GM21447 (cell line): ENCODE data around the gene PCDHB15.
"Not testable (repeated sequence)": the region's sequence is repeated elsewhere in the genome, so short reads cannot be mapped to it uniquely, and the experiment has no call there.

Experiments used
- ATAC-seq: cut with Tn5 transposase; IDR thresholded peaks from one replicate; pipeline ENCODE4 v1.9.1; 2021; ENCODE audit not compliant: unreplicated experiment

The PCDHB15 gene

DNA sequence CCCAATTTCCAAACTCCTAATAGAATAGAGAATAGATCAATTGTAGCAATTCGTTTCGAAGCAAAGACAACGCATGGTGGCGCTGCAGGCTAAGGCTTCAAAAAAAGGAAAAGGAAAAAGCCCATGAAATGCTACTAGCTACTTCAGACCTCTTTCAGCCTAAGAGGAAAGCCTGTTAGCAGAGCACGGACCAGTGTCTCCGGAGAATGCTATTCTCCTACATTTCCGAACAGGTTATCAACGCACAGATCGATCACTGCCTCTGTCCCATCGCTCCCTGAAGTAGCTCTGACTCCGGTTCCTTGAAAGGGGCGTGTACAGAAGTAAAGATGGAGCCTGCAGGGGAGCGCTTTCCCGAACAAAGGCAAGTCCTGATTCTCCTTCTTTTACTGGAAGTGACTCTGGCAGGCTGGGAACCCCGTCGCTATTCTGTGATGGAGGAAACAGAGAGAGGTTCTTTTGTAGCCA lies at the start of gene PCDHB15:
Gene PCDHB15, plus strand, starts transcription at position 146 of the 468 bp plus-strand sequence. Its CDS starts 184 bp downstream, at position 330.
- no peak for ATAC-seq

DNA sequence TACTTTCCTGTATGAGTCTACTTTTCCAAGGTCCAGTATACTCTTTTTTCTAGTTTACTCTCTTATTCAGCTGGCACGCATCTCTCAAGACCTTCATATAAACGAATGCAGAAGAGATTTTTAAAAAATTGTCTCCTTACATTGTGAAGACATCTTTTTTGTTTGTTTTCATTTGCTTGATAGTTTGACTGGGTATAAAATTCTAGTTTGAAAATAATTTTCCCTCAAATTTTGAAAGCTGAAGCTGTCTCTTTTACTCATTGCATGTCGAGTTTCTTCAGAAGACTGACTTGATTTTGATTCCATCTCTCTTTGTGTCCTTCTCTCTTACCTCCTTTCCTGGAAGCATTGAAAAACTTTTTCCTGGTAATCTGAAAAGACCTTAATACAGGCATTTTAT lies 48.8 kb upstream of the PCDHB15 start:
- ATAC-seq: no peak

DNA sequence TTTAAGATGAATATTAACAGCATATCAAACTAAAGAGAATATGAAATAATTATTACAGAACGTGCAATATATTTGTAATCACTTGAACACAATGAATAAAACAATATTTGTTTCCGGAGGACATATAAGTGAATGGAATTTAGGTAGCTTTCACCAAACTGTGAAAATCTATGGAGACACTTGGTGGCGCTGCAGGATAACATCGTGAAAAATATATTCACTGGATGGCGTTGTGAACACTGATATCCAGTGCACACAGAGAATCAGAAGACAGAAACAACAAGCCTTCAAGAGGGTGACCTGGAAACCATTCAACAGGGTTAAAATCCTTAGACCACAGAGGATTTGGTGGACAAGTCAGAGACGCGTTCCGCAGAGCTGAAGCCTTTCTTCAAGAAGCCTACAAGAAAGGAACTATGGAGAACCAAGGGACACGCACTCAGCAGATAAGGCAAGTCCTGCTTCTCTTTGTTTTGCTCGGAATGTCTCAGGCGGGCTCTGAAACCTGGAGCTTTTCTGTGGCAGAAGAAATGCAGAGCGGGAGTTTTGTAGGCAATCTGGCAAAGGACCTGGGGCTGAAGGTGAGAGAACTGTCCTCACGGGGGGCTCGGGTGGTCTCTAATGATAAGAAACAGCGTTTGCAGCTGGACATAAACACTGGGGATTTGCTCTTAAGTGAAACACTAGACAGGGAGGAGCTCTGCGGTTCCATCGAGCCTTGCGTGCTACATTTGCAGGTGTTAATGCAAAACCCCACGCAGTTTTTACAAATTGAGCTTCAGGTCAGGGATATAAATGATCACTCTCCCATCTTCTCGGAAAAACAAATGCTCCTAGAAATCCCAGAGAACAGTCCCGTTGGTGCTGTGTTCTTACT lies 45.6 kb upstream of the PCDHB15 start, which contains the start of gene PCDHB11:
Gene PCDHB11, plus strand, starts transcription at position 269 of the 877 bp plus-strand sequence. Its CDS starts 148 bp downstream, at position 417.
- no peak for ATAC-seq

DNA sequence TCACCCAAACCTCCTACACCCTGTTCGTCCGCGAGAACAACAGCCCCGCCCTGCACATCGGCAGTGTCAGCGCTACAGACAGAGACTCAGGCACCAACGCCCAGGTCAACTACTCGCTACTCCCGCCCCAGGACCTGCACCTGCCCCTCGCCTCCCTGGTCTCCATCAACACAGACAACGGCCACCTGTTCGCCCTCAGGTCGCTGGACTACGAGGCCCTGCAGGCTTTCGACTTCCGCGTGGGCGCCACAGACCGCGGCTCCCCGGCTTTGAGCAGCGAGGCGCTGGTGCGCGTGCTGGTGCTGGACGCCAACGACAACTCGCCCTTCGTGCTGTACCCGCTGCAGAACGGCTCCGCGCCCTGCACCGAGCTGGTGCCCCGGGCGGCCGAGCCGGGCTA lies 44.1 kb upstream of the PCDHB15 start:
- not testable (repeated sequence) for ATAC-seq

DNA sequence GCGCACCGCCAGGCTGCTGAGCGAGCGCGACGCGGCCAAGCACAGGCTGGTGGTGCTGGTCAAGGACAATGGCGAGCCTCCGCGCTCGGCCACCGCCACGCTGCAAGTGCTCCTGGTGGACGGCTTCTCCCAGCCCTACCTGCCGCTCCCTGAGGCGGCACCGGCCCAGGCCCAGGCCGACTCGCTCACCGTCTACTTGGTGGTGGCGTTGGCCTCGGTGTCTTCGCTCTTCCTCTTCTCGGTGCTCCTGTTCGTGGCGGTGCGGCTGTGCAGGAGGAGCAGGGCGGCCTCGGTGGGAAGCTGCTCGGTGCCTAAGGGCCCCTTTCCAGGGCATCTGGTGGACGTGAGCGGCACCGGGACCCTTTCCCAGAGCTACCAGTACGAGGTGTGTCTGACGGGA lies 43.5 kb upstream of the PCDHB15 start:
- ATAC-seq: not testable (repeated sequence)

DNA sequence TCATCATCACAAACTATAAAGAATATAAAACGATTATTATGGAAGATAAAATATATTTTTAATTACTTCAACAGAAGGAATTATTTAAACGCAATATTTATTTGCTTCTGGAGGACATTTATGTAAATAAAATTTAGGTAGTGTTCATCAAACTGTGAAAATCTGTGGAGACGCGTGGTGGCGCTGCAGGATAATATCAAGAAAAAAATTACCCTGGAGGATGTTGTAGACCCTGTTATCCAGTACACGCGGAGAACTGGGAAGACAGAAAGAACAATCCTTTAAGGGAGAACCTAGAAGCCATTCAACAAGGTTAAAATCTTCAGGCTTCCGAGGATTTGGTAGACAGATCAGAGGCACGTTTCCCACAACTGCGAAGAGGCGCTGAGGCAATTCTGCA lies 36.7 kb upstream of the PCDHB15 start, which contains the start of gene PCDHB12:
Gene PCDHB12, plus strand, starts transcription at position 242 of the 400 bp plus-strand sequence. CDS start 189 bp downstream, outside the sequence.
- ATAC-seq: no peak

DNA sequence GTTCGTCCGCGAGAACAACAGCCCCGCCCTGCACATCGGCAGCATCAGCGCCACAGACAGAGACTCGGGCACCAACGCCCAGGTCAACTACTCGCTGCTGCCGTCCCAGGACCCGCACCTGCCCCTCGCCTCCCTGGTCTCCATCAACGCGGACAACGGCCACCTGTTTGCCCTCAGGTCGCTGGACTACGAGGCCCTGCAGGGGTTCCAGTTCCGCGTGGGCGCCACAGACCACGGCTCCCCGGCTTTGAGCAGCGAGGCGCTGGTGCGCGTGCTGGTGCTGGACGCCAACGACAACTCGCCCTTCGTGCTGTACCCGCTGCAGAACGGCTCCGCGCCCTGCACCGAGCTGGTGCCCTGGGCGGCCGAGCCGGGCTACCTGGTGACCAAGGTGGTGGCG lies 34.9 kb upstream of the PCDHB15 start:
- ATAC-seq: not testable (repeated sequence)

DNA sequence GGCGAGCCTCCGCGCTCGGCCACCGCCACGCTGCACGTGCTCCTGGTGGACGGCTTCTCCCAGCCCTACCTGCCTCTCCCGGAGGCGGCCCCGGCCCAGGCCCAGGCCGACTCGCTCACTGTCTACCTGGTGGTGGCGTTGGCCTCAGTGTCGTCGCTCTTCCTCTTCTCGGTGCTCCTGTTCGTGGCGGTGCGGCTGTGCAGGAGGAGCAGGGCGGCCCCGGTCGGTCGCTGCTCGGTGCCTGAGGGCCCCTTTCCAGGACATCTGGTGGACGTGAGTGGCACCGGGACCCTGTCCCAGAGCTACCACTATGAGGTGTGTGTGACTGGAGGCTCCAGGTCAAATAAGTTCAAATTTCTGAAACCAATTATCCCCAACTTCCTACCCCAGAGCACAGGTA lies 34.3 kb upstream of the PCDHB15 start:
- ATAC-seq: not testable (repeated sequence)

DNA sequence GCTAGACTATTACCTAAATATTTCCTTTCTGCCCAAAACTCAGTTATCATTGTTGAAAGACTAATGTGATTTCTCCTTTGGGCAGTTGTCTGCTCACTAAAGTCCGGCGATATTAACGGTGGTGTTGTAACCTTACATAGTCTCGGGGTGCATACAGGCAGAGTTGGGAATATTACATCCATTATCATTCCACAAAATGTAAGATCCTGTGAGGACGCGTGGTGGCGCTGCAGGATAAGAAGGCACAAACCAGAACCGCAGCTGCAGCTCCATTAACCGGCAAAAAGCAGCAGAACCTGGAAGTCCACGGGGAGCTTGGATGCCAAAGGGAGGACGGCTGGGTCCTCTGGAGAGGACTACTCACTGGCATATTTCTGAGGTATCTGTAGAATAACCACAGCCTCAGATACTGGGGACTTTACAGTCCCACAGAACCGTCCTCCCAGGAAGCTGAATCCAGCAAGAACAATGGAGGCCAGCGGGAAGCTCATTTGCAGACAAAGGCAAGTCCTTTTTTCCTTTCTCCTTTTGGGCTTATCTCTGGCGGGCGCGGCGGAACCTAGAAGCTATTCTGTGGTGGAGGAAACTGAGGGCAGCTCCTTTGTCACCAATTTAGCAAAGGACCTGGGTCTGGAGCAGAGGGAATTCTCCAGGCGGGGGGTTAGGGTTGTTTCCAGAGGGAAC lies 31.4 kb upstream of the PCDHB15 start, which contains the start of gene PCDHB13:
Gene PCDHB13, plus strand, starts transcription at position 264 of the 684 bp plus-strand sequence. Its CDS starts 205 bp downstream, at position 469.
- not testable (repeated sequence) for ATAC-seq

DNA sequence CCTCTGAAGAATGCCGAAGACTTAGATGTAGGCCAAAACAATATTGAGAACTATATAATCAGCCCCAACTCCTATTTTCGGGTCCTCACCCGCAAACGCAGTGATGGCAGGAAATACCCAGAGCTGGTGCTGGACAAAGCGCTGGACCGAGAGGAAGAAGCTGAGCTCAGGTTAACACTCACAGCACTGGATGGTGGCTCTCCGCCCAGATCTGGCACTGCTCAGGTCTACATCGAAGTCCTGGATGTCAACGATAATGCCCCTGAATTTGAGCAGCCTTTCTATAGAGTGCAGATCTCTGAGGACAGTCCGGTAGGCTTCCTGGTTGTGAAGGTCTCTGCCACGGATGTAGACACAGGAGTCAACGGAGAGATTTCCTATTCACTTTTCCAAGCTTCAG lies 30.6 kb upstream of the PCDHB15 start:
- ATAC-seq: not testable (repeated sequence)

DNA sequence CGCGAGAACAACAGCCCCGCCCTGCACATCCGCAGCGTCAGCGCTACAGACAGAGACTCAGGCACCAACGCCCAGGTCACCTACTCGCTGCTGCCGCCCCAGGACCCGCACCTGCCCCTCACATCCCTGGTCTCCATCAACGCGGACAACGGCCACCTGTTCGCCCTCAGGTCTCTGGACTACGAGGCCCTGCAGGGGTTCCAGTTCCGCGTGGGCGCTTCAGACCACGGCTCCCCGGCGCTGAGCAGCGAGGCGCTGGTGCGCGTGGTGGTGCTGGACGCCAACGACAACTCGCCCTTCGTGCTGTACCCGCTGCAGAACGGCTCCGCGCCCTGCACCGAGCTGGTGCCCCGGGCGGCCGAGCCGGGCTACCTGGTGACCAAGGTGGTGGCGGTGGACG lies 29.7 kb upstream of the PCDHB15 start:
- not testable (repeated sequence) for ATAC-seq

DNA sequence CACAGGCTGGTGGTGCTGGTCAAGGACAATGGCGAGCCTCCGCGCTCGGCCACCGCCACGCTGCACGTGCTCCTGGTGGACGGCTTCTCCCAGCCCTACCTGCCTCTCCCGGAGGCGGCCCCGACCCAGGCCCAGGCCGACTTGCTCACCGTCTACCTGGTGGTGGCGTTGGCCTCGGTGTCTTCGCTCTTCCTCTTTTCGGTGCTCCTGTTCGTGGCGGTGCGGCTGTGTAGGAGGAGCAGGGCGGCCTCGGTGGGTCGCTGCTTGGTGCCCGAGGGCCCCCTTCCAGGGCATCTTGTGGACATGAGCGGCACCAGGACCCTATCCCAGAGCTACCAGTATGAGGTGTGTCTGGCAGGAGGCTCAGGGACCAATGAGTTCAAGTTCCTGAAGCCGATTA lies 29.2 kb upstream of the PCDHB15 start:
- not testable (repeated sequence) for ATAC-seq

DNA sequence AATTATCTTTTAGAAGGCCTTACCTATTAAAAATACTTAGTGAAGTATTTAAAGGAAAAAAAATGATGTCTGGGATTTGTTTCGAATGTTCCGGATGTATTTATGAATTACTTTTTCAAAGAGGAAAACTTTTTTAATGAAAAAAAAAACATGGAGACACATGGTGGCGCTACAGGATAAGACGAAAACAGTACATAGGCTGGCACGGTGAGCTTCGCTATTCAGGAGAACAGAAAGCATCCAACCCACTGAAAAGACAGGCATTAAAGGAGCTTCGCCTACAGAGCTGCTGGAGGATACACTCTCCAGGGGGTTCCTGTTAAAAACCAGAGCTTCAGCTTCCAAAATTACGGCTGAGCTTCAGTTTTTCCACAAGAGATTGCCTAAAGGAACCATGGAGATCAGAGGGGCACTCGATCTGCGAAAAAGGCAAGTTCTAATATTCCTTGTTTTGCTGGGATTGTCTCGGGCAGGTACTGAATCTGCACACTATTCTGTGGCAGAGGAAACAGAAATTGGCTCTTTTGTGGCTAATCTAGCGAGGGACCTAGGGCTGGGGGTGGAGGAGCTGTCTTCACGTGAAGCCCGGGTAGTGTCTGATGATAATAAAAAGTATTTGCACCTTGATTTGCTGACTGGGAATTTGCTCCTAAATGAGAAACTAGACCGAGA lies 21.9 kb upstream of the PCDHB15 start, which contains the start of gene PCDHB14:
Gene PCDHB14, plus strand, starts transcription at position 232 of the 672 bp plus-strand sequence. Its CDS starts 163 bp downstream, at position 395.
- no peak for ATAC-seq

DNA sequence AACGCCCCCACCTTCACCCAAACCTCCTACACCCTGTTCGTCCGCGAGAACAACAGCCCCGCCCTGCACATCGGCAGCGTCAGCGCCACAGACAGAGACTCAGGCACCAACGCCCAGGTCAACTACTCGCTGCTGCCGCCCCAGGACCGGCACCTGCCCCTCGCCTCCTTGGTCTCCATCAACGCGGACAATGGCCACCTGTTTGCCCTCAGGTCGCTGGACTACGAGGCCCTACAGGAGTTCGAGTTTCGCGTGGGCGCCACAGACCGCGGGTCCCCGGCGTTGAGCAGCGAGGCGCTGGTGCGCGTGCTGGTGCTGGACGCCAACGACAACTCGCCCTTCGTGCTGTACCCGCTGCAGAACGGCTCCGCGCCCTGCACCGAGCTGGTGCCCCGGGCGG lies 20.4 kb upstream of the PCDHB15 start:
- ATAC-seq: not testable (repeated sequence)

DNA sequence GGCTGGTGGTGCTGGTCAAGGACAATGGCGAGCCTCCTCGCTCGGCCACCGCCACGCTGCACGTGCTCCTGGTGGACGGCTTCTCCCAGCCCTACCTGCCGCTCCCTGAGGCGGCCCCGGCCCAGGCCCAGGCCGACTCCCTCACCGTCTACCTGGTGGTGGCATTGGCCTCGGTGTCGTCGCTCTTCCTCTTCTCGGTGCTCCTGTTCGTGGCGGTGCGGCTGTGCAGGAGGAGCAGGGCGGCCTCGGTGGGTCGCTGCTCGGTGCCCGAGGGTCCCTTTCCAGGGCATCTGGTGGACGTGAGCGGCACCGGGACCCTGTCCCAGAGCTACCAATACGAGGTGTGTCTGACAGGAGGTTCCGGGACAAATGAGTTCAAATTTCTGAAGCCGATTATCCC lies 19.8 kb upstream of the PCDHB15 start:
- not testable (repeated sequence) for ATAC-seq

DNA sequence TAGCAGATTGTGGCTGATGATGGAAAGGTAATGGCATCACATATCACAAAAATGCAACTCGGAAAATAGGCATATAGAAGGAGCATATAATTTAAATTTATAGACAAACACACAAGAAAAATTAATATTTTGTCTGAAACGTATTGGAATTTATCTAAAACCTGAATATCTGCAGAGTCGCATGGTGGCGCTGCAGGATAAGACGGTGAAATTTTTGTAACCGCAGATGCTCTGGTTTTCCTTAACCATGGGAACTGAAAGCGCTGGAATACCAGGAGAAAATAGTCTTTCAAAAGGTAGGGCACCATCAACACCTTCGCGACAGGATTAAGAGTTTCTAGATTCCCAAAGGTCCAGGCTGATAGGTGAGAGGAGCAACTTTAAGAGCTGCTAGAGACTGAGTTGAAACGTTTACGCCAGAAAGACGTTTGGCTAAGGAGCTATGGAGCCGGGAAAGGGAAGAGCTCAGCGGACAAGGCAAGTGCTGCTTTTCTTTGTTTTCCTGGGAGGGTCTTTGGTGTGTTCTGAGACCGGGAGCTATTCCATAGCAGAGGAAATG lies 11.0 kb upstream of the PCDHB15 start:
- no peak for ATAC-seq

DNA sequence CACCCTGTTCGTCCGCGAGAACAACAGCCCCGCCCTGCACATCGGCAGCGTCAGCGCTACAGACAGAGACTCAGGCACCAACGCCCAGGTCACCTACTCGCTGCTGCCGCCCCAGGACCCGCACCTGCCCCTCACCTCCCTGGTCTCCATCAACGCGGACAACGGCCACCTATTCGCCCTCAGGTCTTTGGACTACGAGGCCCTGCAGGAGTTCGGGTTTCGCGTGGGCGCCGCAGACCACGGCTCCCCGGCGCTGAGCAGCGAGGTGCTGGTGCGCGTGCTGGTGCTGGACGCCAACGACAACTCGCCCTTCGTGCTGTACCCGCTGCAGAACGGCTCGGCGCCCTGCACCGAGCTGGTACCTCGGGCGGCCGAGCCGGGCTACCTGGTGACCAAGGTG lies 9.3 kb upstream of the PCDHB15 start:
- not testable (repeated sequence) for ATAC-seq

DNA sequence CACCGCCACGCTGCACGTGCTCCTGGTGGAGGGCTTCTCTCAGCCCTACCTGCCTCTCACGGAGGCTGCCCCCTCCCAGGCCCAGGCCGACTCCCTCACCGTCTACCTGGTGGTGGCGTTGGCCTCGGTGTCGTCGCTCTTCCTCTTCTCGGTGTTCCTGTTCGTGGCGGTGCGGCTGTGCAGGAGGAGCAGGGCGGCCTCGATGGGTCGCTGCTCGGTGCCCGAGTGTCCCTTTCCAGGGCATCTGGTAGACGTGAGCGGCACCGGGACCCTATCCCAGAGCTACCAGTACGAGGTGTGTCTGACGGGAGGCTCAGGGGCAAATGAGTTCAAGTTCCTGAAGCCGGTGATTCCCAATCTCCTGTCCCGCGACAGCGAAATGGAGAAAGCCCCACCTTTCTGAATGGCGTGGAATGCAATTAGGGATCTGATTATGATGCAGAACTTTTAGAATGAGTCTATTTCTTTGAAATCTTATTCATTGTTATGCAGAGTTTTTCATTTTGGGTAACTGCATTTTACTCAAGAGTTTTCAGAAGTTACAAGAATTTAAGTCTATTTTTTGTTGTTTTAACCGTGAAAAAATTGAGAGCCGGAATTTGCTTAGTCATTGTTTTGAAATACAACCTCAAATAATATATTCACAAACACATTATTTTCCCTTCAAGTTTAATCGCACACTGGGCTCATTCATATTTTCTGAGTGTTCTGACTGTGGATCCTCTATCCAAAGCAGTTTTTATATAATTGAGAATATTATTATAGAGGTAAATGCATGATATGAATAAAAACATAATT lies 8.5 kb upstream of the PCDHB15 start:
- no peak for ATAC-seq

DNA sequence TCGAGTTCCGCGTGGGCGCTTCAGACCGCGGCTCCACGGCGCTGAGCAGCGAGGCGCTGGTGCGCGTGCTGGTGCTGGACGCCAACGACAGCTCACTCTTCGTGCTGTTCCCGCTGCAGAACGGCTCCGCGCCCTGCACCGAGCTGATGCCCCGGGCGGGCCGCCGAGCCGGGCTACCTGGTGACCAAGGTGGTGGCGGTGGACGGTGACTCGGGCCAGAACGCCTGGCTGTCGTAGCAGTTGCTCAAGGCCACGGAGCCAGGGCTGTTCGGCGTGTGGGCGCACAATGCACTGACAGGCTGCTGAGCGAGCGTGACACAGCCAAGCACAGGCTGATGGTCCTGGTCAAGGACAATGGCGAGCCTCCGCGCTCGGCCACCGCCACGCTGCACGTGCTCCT lies 3.7 kb upstream of the PCDHB15 start:
- no peak for ATAC-seq

DNA sequence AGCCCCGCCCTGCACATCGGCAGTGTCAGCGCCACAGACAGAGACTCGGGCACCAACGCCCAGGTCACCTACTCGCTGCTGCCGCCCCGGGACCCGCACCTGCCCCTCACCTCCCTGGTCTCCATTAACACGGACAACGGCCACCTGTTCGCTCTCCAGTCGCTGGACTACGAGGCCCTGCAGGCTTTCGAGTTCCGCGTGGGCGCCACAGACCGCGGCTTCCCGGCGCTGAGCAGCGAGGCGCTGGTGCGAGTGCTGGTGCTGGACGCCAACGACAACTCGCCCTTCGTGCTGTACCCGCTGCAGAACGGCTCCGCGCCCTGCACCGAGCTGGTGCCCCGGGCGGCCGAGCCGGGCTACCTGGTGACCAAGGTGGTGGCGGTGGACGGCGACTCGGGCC lies 1.8 kb downstream of the PCDHB15 start:
- not testable (repeated sequence) for ATAC-seq
